GM18517 (cell line): ENCODE measurements around the gene BBS12.

Source experiments
- ATAC-seq: cut with Tn5 transposase; IDR thresholded peaks from one replicate; pipeline ENCODE4 v1.9.1; 2021; ENCODE audit warnings: mild to moderate bottlenecking, moderate library complexity; ENCODE audit not compliant: unreplicated experiment

The BBS12 gene

GRCh38 chr4:122732329-122733026 is at the start of gene BBS12:
BBS12 (plus strand) TSS chr4:122732704; CDS start chr4:122741893, 9,189 bp downstream.
- ATAC-seq: peak; percentile 100

- no peak for ATAC-seq
These were observed 45.8 kb upstream of the BBS12 start for GRCh38 chr4:122686691-122687090.

GRCh38 chr4:122687531-122688061 is 44.9 kb upstream of the BBS12 start:
- no peak for ATAC-seq

GRCh38 chr4:122688529-122689140 is 43.9 kb upstream of the BBS12 start:
- ATAC-seq: no peak

GRCh38 chr4:122689972-122690371 is 42.5 kb upstream of the BBS12 start:
- ATAC-seq: peak; percentile 93

GRCh38 chr4:122691988-122692387 is 40.5 kb upstream of the BBS12 start:
- ATAC-seq: no peak

GRCh38 chr4:122692641-122693520 is 39.6 kb upstream of the BBS12 start:
- ATAC-seq: no peak

- no peak for ATAC-seq
These were observed 37.3 kb upstream of the BBS12 start for GRCh38 chr4:122695226-122695625.

GRCh38 chr4:122700178-122700725 is 32.3 kb upstream of the BBS12 start:
- ATAC-seq: no peak

- ATAC-seq: no peak
These were observed 31.4 kb upstream of the BBS12 start for GRCh38 chr4:122701061-122701460.

GRCh38 chr4:122701965-122702364 is 30.5 kb upstream of the BBS12 start:
- ATAC-seq: no peak

- ATAC-seq: no peak
These were observed 29.6 kb upstream of the BBS12 start for GRCh38 chr4:122702939-122703338.

GRCh38 chr4:122703868-122704267 is 28.6 kb upstream of the BBS12 start:
- ATAC-seq: no peak

GRCh38 chr4:122705009-122705408 is 27.5 kb upstream of the BBS12 start:
- ATAC-seq: no peak

GRCh38 chr4:122705547-122706117 is 26.9 kb upstream of the BBS12 start:
- no peak for ATAC-seq

- no peak for ATAC-seq
These were observed 26.0 kb upstream of the BBS12 start for GRCh38 chr4:122706511-122706910.

- no peak for ATAC-seq
These were observed 25.0 kb upstream of the BBS12 start for GRCh38 chr4:122707497-122707896.

GRCh38 chr4:122709236-122709635 is 23.3 kb upstream of the BBS12 start:
- ATAC-seq: no peak

GRCh38 chr4:122710434-122711308 is 21.8 kb upstream of the BBS12 start:
- no peak for ATAC-seq

GRCh38 chr4:122711919-122712318 is 20.6 kb upstream of the BBS12 start:
- ATAC-seq: no peak
